Forelimb muscle (tissue), 1 donor: Measurements from ENCODE around the gene LZTR1. TPM values are rescaled to one million over a fixed set of nuclear protein-coding genes. Genes with fewer than 3 reads are reported as not detected.
"Not testable (repeated sequence)": the region's sequence is repeated elsewhere in the genome, so short reads cannot be mapped to it uniquely, and the experiment has no call there.

Experiments used
- DNase-seq: peaks from one replicate; pipeline ENCODE4 v3.0.0-alpha.2; 2013; ENCODE audit warnings: low read depth
- polyA plus RNA-seq: library from polyadenylated mRNA; unstranded; fragments of 120-200 nt; gene quantifications from one replicate; pipeline ENCODE4 v1.2.1, GENCODE V29; 2013; ENCODE audit not compliant: insufficient read length

Gene LZTR1
- polyA plus RNA-seq, 1 donor: 32.6 TPM

- DNase-seq: no peak
Measured at GRCh38 chr22:20965888-20966855, 15.9 kb upstream of the LZTR1 start.

GRCh38 chr22:20966883-20967696 lies 15.0 kb upstream of the LZTR1 start, which contains the start of gene AIFM3:
AIFM3 (plus strand) TSS chr22:20967255; CDS start chr22:20967945, 690 bp downstream.
- DNase-seq: no peak

GRCh38 chr22:20967697-20968211 lies 14.3 kb upstream of the LZTR1 start:
- DNase-seq: no peak

GRCh38 chr22:20968281-20968977 lies 13.7 kb upstream of the LZTR1 start:
- DNase-seq: no peak

- no peak for DNase-seq
Measured at GRCh38 chr22:20970939-20971657, 11.0 kb upstream of the LZTR1 start.

- not testable (repeated sequence) for DNase-seq
Measured at GRCh38 chr22:20972014-20972694, 9.9 kb upstream of the LZTR1 start.

- DNase-seq: no peak
Measured at GRCh38 chr22:20972933-20973577, 9.0 kb upstream of the LZTR1 start.

GRCh38 chr22:20973634-20974286 lies 8.3 kb upstream of the LZTR1 start:
- DNase-seq: no peak

GRCh38 chr22:20974336-20974955 lies 7.7 kb upstream of the LZTR1 start:
- no peak for DNase-seq

GRCh38 chr22:20975541-20976290 lies 6.4 kb upstream of the LZTR1 start:
- no peak for DNase-seq

- DNase-seq: no peak
Measured at GRCh38 chr22:20976291-20976877, 5.7 kb upstream of the LZTR1 start.

- DNase-seq: no peak
Measured at GRCh38 chr22:20977019-20977418, 5.1 kb upstream of the LZTR1 start.

- no peak for DNase-seq
Measured at GRCh38 chr22:20977516-20978170, 4.5 kb upstream of the LZTR1 start.

GRCh38 chr22:20978419-20978818 lies 3.7 kb upstream of the LZTR1 start:
- DNase-seq: no peak

GRCh38 chr22:20979243-20979809 lies 2.8 kb upstream of the LZTR1 start:
- no peak for DNase-seq

- DNase-seq: no peak
Measured at GRCh38 chr22:20979940-20980453, 2.1 kb upstream of the LZTR1 start.

- no peak for DNase-seq
Measured at GRCh38 chr22:20980523-20980922, 1.6 kb upstream of the LZTR1 start.
